ENCODE data around the gene SYCP2L.
"Not testable (repeated sequence)": the region's sequence is repeated elsewhere in the genome, so short reads cannot be mapped to it uniquely, and the experiment has no call there.

The SYCP2L gene

DNA sequence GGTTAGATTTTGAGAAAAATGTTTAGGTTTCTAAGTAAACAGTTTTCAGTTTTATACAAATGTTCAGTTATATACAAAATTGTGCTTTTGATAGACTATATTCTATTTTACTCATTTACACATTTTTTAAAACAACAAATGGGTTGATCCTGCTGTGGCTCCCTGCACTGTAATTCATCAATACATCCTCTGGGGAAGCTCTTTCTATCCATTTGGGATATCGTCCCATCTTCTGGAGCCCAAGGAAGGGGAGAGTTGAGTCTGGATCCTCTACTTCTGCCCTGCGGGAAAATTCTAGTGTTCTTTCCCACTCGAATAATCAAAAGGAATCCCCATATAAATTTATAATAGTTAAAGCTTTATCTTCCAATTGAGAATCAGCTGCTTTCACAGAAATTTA, 75.0 kb downstream of the SYCP2L start:
- no peak for DNase-seq

- DNase-seq = no peak
These were observed 75.8 kb downstream of the SYCP2L start for GRCh38 chr6:10962673-10963072.

- no peak for DNase-seq
These were observed 76.3 kb downstream of the SYCP2L start for GRCh38 chr6:10963113-10963512.

DNA sequence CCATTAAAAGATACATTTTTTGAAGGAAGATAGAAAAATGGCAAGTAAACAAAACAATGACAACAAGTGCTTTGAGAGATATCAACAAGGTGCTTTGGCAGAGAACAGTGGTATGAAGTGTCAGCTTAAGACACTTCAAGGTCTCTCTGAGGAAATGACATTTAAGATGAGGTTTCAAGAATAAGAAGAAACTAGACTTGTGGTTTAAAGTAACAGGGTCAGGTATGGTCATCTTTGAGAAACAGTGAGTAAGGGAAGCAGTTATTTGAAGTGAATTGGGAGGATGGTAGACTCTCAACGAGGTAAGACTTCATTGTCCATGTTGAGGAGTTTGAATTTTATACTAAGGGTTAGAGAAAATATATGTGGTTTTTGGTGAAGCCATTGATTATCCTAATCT, 77.8 kb downstream of the SYCP2L start:
- no peak for DNase-seq

DNA sequence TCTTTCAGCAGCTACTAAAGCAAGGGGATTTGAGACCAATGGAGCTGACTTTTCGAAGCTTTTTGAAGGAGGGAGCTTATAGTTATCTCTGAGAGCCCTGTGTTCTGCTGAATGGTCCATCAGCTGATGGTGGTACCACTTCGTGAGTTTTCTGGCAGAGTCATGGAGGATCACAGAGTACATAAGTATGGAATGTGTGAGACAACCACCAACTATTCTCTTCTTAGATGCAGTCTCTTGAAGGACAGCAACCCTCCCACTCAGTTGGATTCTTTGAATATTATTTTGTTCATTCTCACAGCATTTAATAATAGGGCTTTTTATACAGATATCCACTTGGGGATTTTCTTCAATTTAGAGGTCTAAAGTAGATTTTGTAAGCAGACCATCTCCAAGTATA, 81.9 kb downstream of the SYCP2L start:
- no peak for DNase-seq

- no peak for DNase-seq
These were observed 83.9 kb downstream of the SYCP2L start for GRCh38 chr6:10970731-10971130.

DNA sequence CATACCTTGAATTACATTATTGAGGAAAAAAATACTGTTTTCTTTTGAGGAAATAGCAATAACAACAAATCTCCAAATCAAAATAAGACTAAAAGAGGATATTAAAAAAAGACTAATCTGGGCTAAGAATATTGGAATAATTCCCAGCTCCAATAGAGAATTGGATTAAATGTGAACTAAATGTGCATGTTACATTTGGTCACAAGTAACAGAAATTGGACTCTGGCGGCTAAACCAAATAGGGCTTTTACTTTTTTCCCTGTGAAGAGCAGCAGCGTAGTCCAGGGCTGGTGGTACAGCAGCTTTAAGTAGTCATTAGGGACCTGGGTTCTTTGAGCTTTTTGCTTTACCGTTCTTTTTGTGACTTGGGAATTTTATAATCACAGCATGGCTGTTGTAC, 85.3 kb downstream of the SYCP2L start:
- no peak for DNase-seq

- DNase-seq = no peak
These were observed 89.7 kb downstream of the SYCP2L start for GRCh38 chr6:10976571-10976970.

DNA sequence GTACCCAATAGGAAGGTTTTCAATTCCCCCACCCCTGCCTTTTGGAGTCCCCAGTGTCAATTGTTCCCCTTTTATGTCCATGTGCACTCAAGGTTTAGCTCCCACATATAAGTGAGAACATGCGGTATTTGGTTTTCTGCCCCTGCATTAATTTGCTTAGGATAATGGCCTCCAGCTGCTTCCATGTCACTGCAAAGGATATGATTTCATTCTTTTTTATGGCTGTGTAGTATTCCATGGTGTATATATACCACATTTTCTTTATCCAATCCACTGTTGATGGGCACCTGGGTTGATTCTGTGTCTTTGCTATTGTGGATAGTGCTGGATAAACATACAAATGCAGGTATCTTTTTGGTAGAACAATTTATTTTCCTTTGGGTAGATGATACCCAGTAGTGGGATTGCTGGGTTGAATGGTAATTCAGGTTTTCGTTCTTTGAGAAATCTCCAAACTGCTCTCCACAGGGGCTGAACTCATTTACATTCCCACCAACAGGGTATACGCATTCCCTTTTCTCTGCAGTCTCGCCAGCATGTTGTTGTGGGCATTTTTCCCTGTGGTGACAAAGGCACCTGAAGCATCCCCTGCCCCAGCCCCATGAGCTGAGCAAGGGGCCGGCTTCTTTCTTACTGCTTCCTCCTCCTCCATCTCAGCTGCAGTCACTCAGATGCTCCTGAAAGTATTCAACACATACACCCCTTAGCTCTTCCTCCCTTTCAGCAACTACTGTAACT, 90.5 kb downstream of the SYCP2L start:
- DNase-seq = no peak

GRCh38 chr6:10979603-10980002, 92.8 kb downstream of the SYCP2L start:
- no peak for DNase-seq

DNA sequence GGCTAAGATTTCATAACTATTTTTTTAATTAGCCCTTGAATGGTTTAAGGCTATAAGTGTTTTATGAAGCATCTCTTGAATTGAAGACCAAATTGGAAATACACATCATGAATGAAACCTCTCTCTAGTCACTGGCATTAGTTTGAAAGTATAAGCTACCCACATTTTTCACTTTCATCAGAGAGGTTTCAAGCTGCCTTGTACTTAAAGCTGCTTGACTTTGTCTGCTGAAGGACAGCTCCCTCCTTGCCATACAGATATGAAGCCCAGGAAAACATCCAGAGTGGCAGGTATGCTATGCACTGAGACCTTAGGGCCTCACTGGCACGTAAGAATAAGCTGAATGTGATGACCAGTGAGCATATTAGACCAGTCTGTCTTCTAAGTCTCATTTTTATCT, 94.6 kb downstream of the SYCP2L start:
- DNase-seq = no peak

DNA sequence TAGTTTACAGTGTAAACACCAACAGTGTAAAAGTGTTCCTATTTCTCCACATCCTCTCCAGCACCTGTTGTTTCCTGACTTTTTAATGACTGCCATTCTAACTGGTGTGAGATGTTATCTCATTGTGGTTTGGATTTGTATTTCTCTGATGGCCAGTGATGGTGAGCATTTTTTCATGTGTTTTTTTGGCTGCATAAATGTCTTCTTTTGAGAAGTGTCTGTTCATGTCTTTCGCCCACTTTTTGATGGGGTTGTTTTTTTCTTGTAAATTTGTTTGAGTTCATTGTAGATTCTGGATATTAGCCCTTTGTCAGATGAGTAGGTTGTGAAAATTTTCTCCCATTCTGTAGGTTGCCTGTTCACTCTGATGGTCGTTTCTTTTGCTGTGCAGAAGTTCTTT, 98.1 kb downstream of the SYCP2L start:
- DNase-seq = not testable (repeated sequence)

DNA sequence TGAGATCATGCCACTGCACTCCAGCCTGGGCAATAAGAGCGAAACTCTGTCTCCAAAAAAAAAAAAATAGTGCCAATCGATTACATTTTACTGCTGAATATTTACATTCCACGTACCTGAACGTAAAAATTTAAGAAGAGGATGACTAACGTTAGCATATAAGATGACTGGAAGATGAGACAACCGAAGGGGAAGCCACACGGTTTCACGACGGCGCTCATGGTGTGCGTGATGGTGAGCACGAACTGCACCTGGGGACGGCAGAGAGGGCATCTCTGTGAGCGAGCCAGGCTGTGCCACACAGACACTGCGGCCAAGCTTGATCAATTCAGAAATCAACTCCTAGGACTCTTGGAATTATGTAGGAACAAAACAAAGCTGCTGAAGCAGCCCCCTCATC, 102.7 kb downstream of the SYCP2L start:
- no peak for DNase-seq

- DNase-seq = no peak
These were observed 104.3 kb downstream of the SYCP2L start for GRCh38 chr6:10991115-10991514.

GRCh38 chr6:10993896-10994295, 107.0 kb downstream of the SYCP2L start:
- no peak for DNase-seq

GRCh38 chr6:10995114-10995707, 108.4 kb downstream of the SYCP2L start:
- DNase-seq = no peak

- DNase-seq = no peak
These were observed 113.1 kb downstream of the SYCP2L start for GRCh38 chr6:10999994-11000393.

- no peak for DNase-seq
These were observed 115.3 kb downstream of the SYCP2L start for GRCh38 chr6:11002176-11002575.

DNA sequence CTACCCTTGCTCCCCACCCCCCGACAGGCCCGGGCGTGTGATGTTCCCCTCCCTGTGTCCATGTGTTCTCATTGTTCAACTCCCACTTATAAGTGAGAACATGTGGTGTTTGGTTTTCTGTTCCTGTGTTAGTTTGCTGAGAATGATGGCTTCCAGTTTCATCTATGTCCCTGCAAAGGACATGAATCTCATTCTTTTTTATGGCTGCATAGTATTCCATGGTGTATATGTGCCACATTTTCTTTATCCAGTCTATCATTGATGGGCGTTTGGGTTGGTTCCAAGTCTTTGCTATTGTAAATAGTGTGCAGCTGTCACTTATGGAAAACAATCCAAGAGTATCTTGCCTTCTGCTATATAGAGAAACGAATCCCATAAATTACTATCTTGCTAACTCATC, 116.4 kb downstream of the SYCP2L start:
- DNase-seq = not testable (repeated sequence)

DNA sequence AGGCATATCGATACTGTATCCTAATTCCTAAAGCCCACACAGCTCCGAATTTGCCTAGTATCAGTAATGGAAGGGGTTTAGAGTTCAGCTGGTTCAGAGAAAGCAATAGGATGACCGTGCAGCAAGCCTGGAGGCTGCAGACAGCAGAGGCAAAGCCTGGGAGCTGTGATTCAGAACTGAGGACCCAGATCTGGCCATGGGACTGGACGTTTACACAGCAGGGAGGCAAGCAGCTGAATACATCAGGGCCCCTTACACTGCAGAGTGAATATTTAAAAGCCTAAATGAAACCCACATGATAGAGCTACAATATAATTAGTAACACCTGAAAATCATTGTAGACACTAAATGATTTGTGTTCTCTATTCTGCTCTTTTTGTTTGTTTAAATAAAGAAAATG, 119.2 kb downstream of the SYCP2L start:
- DNase-seq = no peak

DNA sequence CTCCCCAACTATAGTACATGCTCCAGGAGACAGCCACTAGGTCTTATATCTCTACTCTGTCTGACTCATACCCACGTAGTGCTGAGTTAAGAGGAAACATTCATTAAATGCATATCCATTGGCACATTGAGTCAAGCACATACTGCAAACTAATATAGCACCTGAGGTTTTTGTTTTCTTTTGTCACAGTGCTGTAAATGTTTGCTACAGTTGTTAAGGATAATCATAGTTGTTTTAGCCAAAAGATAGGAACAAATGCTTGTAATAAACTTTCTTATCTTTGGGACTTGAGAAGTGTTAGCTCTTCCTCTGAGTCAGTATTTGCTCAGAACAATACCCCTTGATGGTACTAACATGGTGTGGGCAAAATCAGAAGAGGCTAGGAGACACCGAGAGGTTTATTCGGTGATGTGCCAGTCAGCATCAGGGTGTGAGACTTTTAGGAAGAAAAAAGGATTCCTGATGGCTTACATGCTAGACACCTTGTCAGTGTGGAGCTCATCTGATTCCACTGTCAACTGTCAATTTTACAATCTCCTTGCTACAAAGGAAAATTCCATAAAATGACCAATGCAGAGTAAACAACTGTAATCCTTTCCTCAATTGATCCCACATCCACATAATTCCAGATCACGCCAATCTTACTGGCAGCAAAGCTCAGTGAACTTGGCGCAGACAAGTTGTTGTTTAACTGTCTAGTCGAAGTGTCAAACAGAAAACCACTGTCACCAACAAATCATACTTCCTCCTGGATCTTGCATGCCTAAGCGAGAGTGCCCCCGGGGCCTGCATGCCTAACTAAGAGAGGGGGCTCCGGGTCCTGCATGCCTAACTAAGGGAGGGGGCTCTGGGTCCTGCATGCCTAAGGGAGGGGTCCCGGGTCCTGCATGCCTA, 121.1 kb downstream of the SYCP2L start:
- DNase-seq = no peak

- no peak for DNase-seq
These were observed 122.0 kb downstream of the SYCP2L start for GRCh38 chr6:11008821-11009220.

DNA sequence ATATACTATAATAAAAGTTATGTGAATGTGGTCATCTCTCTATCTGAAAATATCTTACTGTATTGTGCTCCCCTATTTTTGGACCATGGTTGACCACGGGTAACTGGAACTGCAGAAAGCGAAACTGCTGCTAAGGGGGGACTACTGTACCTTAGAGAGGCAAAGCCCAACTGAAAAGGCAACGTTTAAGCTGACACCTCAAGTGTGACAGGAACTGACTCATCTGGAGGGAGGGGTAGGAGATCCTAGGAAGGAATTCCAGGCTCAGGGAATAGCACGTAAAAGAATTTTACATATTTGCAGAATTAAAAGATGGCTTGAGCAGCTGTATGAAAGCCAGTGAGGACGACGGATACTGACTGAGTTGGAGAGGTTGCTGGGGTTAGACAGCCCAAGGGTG, 122.5 kb downstream of the SYCP2L start:
- DNase-seq = no peak

- no peak for DNase-seq
These were observed 125.0 kb downstream of the SYCP2L start for GRCh38 chr6:11011787-11012234.

Measured in stimulated activated naive CD4-positive, alpha-beta T cell treated with Interleukin-2 at 50 U/mL for 16 hours (primary cell).